ENCODE results near the gene MGAT2.
"Not testable (repeated sequence)": the region's sequence is repeated elsewhere in the genome, so short reads cannot be mapped to it uniquely, and the experiment has no call there.

MGAT2 gene

DNA sequence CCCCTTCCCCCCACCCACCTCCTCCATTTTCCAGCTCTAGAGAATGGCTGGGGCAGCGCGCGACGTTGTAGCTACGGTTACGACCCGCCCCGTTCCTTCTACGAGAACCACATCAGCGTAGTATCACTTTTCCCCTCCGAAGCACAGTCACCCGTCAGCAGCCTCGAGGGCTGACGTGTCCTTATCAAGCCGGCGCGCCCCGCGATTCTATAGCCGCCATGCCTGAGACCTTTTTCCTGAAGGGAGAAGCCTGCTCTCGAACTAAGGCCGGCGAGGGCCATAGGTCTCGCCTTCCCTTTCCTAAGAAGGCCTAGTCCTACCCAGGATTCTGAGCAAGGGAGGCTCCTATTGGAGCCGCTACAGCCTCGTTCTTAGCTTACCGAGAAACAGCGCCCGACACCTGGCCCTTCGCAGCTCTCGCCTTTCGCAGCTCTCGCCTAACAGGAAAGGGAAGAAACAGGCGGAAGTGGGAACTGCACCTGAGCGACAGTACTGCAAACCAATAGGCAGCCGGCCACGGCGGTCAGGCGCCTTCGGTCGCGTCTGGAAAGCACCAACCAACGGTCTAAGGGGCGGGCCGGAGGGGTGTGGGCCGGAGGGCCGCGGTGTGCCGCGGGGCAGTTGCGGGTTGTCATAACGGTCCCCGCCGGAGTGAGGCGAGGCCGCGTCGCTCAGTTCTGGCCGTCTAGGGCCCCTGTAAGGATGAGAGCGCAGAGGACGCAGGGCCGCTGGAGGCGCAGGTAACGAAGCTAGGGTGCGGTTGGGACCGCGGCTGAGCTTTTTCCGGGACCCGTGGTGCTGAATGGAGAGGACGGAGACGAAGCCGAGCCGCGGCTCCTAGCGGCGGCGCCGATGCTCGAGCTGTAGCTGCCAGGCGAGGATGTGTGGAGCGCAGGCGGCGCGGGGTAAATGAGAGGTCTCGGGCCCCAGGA is at the start of gene MGAT2, which contains the start of gene RPL36AL:
Gene MGAT2 (plus strand): TSS at position 618 of the 932 bp plus-strand sequence. CDS start 470 bp downstream, outside the sequence.
Gene RPL36AL (minus strand): TSS at position 445 of the 932 bp plus-strand sequence. CDS start 1,522 bp downstream, outside the sequence.
- peak; percentile 98 for DNase-seq (ENCODE audit: low spot score)

DNA sequence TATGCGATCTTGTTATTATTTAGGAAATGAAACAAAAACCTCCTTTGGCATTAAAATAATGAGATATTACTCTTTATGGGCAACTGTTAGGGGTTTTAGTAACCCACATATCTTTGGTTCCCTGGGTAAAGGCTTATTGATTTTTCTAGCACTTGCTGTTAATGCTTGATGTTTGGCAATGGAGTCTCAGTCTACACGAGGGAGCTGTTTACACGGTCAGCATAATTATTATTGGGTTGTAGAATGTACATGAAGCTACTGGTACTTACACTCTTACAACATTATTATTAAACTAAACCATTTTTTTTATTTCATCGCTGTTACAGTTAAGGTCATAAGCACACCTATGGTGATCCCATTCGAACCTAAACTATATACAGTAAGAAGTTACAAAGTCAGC is 46.6 kb upstream of the MGAT2 start:
- no peak for DNase-seq (ENCODE audit: low spot score)

DNA sequence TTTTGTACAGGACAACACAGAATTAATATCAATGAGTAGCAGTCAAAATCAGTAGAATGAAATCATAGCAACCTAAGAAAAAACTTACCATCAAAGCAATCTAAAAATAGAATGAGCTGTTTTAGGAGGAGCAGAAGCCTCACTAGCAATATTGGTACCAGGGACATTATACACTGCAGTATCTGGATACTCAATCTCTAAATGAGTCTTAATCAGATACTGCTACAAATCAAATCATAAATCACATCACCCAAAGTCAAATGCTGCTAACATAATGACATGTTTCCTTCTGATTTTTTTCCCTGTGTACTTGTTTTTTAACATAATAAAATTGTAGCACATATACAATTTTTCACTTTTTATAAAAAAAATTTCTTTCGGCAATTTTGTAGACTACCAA is 42.5 kb upstream of the MGAT2 start:
- DNase-seq (ENCODE audit: low spot score), result no peak

DNA sequence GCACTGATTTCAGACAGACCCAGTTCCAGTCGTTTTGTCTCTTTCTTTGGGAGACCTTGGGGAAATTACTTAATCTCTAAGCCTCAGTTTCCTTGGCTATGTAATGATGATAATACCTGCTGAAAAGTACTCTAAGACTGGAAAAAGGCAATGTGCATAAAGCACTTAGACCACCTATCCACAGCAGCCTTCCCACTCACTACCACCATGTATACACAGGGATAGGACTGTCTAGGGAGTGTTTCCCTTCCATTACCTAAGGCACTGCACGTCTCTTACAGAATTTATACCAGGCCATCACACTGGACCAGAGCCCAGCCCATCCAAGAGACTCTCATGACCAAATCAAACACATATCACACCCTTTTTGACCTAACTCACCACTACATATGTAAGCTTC is 40.8 kb upstream of the MGAT2 start:
- no peak for DNase-seq (ENCODE audit: low spot score)

DNA sequence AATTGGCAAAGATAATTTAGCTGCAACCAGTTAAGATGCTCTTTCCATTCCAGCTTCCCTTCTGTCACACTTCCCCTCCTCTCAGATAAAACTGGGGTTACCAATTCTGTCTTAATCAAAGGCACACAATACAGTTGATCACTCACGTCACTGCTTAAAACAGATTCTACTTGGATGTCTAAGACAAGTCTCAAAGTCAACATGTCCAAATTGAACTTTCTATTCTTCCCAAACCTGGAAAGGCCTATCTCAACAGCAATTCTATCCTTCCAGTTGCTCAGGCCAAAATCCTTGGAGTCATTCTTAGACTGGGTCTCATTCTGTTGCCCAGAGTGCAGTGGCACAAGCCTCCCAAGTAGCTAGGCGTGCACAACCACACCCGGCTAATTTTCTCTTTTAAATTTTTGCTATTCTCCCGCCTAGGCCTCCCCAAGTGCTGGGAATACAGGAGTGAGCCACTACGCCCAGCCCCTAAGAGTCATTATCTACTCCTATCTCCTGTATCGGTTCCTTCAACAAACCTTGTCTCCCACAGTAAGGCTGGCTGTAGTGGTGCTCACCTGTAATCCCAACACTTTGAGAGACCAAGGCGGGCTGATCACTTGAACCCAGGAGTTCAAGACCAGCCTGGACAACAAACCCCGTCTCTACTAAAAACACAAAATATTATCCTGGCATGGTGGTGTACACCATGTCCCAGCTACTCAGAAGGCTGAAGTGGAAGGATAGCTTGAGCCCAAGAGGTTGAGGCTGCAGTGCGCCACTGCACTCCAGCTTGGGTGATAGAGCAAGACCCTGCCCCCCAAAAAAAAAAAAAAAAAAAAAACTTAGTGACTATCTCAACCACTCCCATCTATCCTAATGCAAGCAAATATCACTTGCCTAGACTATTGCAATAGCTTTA is 39.1 kb upstream of the MGAT2 start:
- no peak for DNase-seq (ENCODE audit: low spot score)

DNA sequence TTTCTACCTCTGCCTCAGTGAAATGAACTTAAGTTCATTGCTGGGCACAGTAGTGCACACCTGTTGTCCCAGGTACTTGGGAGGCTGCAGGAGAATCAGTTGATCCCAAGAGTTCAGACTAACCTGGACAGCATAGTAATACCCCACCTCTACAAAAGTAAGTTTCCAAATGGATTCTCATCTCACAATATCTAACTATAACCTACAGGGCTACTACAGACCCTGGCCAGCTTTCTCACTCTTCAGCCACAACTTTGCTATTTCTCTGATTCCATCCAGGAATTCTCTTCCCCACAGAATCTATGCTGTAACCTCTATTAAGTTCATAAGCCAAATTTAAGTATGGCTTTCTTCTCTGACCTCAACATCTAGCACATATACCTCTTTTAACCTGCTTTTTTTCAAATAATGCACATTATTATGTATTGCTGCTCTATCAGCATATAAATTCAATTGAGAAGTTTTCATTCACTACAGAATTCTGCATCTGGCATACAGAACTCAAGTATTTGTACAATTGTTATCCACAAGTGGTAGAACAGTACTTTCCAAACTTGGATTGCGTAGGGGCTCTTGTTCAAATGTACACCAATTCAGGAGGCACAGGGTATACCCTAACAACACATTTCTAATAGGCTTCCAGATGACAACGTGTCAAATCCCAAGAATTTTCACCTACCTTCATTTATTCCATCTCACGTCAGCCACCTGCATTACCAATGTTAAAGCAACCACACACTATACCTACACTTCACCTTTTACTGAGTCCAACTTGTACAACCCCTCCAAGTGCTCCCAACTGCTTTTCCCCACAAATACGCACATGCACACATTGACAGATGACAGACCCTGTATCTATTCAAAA is 38.3 kb upstream of the MGAT2 start:
- no peak for DNase-seq (ENCODE audit: low spot score)

DNA sequence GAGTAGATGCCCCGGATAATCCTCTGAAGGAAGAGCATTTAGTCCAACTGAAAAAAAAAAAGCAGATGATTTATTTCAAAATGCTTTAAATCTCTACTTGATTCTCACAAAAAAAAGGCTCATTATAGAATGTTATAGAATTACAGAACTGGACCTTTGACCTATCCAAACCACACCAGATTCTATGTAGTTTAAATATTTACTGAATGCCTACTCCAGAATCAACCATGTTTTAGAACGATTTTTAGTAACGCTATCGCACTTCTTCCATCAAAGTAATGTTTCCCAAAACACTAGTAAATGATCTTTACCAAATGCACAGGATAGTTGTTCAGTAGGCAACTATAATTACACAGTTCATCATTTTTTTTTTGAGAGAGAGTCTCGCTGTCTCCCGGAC is 37.0 kb upstream of the MGAT2 start:
- DNase-seq (ENCODE audit: low spot score), result no peak

DNA sequence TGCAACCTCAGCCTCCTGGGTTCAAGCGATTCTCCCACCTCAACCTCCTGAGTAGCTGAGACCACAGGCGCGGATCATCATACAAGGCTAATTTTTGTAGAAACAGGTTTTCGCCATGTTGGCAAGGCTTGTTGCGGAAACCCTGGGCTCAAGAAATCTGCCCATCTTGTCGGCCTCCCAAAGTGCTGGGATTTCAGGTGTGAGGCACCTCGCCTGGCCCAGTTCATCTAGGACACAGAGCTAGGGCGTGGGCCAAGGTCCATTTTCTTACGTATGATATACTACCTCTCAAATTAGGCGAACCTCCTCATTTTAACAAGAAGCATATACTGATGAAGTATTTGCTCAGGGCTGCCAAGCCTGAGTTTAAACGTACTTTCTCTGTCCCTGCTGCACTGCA is 36.5 kb upstream of the MGAT2 start:
- no peak for DNase-seq (ENCODE audit: low spot score)

DNA sequence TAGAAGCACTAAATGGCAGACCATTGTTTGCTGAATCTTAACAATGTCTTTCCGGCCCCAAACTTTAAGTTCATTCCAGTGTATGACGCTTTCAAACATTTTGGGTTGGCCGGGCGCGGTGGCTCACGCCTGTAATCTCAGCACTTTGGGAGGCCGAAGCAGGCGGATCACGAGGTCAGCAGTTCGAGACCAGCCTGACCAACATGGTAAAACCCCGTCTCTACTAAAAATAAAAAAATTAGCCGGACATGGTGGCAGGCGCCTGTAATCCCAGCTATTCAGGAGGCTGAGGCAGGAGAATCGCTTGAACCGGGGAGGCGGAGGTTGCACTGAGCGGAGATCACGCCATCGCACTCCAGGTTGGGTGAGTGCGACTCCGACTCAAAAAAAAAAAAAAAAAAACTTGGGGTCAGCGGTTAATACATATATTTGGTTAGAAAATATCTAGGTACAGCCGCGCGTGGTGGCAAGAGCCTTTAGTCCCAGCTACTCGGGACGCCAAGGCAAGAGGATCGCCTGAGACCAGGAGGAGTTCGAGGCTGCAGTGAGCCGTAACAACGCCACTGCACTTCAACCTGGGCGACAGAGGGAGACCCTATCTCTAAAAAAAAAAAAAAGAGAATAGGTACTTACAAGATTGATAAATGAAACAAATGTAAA is 35.5 kb upstream of the MGAT2 start:
- DNase-seq (ENCODE audit: low spot score), result not testable (repeated sequence)

DNA sequence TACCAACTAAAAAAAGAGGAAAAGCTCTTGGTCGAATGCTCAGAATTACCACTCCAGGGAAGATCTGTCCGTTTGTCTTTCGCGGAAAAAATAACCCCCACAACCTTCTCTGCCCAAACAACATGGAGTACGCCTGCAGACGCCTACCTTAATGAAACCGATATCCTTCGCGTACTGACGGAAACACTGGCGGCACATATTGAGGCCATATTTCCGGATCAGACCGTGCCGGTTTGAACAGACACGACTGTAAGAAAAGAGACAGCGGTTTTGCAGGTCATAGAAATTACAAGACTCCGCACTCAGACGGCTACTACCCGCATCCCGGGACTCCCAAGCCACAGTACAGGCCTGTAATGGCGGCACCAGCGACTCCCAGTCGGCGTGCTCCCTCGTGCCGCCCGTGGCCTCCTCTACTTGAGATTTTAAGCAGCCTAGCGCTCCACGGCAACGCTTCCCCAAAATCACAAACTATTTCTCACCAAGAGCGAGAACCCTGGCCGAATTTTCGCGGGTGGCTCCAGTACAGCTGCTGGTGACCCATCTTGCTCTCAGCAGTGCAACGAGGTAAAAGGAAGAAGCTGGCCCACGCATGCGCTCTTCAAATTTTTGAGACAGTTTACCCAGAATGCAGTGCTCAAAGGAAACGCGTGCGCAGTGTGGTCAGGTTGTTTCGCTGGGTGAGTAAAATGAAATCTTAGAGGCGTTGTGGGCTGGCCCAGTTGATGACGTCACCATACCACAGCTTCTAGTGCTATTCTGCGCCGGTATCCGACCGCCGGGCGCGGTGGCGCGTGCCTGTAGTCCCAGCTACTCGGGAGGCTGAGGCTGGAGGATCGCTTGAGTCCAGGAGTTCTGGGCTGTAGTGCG is 34.6 kb upstream of the MGAT2 start, which contains the start of gene RPS29:
Gene RPS29 (minus strand): TSS at position 578 of the 870 bp plus-strand sequence. CDS start 34 bp downstream, at position 544.
- DNase-seq (ENCODE audit: low spot score), result peak; percentile 97

DNA sequence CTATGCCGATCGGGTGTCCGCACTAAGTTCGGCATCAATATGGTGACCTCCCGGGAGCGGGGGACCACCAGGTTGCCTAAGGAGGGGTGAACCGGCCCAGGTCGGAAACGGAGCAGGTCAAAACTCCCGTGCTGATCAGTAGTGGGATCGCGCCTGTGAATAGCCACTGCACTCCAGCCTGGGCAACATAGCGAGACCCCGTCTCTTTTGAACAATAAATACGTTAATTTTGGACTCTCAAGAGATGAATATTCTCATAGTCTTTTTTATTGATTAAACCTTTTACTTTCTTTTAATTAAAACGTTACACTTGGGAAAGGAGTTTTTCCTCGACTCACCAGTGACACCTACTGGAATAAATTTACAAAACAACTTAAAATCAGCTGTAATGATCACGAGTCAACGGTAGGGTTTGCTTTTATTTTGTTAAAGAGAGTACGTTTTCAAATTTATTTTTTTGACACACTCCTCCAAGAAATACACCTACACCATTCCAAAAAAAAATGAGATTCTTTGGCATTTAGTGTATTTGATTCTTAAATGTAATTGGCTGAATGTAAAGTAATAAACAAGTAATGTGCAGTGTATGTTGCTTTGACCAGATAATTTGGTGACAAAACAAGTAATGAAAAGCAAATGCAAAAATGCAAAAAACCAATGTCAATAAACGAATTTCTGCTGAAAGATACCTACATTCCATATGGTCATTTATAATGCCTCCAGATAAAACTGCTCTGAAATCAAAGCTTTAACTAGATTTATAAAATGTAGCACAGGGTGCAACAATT is 33.7 kb upstream of the MGAT2 start:
- DNase-seq (ENCODE audit: low spot score), result peak; percentile 64

DNA sequence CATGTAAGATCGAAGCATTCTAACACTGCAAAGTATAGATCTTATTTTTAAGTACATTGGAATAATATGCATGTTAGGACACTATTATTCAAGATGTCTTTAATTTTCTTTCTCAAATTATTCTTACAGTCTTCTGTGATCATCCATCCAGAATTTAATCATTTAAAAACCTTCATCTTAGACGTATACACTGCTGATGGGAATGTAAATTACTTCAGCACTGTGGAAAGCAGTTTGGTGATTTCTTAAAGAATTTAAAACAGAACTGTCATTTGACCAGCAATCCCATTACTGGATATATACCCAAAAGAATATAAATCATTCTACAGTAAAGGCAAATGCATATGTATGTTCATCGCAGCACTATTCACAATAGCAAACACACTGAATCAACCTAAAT is 31.2 kb upstream of the MGAT2 start:
- no peak for DNase-seq (ENCODE audit: low spot score)

DNA sequence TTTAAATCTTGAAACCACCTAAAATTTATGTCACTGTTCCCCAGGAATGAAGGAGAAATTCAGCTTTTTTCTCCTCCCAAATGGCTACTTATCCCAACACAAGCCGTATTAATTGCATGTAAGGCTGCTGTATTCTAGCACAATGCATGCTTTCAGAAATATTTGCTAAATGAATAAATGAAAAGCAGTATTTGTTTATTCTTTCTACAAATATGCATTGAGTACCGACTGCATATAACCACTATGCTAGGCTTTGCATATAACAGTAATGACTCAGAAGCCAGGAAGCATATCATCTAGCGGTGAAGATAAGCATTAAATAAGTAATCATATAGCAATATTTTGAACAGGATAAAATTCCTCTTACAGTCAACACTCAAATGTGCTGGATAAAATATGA is 27.6 kb upstream of the MGAT2 start:
- no peak for DNase-seq (ENCODE audit: low spot score)

DNA sequence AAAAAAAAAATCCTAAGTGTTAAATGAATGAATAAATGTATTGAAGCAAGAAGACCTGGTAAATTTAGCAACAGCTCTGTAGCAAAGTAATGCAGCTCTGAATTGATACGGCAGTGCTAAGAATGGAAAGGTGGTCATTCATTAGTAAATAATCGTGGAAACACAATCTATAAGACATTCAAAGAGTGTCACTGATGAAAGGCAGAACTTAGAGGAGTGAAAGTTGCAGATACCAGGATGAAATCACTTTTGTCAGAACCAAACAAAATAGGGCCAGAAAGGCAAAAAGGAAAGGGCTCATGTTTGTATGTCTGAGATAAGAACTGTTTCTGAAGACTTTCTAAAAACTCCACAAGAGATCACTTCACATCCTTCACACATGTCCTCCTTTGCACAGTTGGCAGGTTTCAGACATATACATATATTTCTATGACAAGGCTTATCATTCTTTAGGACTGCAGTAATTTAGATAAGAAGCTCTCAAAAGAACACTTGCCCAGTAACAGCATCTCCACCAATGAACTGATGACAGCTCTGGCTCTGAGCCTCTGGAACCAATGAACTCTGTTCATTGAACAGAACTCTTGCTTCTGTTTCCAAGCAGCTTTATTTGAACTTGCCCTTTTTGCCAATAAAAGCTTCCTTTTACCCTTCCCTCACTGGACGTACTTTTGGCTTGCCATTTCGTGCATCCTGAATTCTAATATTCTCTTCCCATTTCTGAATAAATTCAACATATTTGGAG is 26.1 kb upstream of the MGAT2 start:
- DNase-seq (ENCODE audit: low spot score), result no peak

DNA sequence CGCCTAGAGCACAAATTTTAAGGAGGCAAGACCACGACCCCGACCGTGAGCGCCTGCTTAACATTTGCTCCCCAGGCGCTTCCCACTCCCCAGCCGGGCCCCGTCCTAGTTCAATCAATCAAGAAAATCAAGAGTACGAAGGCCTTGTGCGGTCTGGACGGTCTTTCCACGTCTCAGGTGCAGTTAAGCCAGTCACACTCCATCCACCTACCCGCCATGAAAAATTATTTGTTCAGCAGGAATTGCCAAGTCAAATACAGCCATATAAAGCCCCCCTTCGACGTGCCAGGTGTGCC is 22.5 kb upstream of the MGAT2 start:
- no peak for DNase-seq (ENCODE audit: low spot score)

DNA sequence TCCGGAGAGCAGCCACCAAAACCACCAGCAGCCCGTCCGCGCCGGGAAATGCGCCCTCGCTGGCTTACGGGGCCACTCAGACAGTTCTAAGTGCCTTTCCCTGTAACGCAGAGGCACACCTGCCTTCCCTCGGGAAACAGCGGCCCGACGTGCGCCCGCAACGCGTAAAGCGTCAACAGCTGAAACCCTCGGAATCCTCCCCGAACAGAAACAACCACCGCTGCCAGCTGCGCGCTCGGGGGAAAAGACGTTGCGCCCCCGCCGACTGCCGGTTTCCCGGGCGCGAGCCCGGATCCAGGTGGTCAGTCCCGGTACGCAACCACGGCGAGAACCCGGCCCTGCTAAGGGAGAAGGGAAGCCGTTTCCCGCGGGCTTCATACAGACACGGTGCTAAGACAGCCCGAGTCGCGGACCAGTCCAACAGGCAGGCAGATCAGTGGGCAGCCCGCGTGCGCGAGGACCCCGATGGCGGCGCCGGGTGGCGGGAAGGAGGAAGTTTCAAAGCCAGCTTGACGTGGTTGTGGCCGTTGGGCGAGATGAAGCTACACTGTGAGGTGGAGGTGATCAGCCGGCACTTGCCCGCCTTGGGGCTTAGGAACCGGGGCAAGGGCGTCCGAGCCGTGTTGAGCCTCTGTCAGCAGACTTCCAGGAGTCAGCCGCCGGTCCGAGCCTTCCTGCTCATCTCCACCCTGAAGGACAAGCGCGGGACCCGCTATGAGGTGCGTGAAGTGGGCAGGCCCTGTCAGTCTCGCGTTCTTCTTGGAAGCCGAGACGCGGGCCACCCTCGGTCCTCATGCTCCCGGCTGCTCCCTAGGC is 21.9 kb upstream of the MGAT2 start, which contains the start of gene LRR1:
Gene LRR1 (plus strand): TSS at position 456 of the 816 bp plus-strand sequence. CDS start 81 bp downstream, at position 537.
- peak; percentile 71 for DNase-seq (ENCODE audit: low spot score)

DNA sequence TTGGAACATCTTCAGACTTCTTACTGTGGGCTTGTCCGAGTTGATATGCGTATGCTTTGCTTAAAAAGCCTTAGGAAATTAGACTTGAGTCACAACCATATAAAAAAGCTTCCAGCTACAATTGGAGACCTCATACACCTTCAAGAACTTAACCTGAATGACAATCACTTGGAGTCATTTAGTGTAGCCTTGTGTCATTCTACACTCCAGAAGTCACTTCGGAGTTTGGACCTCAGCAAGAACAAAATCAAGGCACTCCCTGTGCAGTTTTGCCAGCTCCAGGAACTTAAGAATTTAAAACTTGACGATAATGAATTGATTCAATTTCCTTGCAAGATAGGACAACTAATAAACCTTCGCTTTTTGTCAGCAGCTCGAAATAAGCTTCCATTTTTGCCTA is 13.0 kb upstream of the MGAT2 start:
- no peak for DNase-seq (ENCODE audit: low spot score)

DNA sequence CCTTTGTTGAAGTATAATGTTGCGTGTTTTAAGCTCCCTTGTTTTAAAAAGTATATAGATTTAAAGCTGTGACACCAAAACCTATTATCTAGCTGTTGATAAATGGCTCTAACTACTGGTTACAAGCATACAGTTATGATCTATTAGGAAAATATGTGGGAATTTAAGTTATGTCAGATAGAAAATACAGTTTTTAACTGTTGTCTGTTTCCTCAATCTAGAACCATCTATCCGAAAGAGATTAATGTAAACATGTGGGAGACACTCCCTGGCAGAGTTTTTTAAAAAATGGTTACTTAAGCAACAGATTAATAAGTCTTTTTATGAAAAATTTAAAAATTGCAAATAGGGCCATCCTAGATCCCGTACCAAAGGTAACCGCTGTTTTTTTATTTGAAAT is 8.3 kb upstream of the MGAT2 start:
- DNase-seq (ENCODE audit: low spot score), result no peak

Measured in globus pallidus (tissue), 1 donor.